Measurements from ENCODE around the gene MESP1.
"Not testable (repeated sequence)": the region's sequence is repeated elsewhere in the genome, so short reads cannot be mapped to it uniquely, and the experiment has no call there.

MESP1 gene, protein sequence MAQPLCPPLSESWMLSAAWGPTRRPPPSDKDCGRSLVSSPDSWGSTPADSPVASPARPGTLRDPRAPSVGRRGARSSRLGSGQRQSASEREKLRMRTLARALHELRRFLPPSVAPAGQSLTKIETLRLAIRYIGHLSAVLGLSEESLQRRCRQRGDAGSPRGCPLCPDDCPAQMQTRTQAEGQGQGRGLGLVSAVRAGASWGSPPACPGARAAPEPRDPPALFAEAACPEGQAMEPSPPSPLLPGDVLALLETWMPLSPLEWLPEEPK

DNA sequence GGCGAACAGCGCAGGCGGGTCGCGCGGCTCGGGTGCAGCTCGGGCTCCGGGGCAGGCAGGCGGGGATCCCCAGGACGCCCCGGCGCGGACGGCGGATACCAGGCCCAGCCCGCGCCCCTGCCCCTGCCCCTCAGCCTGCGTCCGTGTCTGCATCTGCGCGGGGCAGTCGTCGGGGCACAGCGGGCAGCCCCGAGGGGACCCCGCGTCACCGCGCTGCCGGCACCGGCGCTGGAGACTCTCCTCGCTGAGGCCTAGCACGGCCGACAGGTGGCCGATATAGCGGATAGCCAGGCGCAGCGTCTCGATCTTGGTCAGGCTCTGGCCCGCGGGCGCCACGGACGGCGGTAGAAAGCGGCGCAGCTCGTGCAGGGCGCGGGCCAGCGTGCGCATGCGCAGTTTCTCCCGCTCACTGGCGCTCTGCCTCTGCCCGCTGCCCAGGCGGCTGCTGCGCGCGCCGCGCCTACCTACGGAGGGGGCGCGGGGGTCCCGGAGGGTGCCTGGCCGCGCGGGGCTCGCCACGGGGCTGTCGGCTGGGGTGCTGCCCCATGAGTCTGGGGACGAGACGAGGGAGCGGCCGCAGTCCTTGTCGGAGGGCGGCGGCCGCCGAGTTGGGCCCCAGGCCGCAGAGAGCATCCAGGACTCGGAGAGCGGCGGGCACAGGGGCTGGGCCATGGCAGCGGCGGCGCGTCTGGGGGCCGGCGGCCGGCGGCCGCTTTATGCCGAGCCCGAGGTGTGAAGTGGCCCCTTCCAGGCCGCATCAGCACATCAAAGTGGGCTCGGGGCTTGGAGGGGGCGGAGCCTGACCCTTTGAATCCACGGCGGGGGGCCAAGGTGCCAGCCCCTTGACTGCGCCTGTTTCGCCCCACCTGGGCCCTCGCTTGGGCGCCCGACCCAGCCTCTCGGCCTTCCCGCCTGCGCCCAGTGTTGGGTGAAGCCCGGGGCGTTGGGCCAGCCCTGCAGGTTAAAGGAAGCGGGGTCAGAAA is at the start of gene MESP1:
MESP1 (minus strand) TSS at position 690 of the 983 bp plus-strand sequence; CDS start at position 672, 18 bp downstream.
- peak; percentile 77 for DNase-seq (ENCODE audit: low read depth)

DNA sequence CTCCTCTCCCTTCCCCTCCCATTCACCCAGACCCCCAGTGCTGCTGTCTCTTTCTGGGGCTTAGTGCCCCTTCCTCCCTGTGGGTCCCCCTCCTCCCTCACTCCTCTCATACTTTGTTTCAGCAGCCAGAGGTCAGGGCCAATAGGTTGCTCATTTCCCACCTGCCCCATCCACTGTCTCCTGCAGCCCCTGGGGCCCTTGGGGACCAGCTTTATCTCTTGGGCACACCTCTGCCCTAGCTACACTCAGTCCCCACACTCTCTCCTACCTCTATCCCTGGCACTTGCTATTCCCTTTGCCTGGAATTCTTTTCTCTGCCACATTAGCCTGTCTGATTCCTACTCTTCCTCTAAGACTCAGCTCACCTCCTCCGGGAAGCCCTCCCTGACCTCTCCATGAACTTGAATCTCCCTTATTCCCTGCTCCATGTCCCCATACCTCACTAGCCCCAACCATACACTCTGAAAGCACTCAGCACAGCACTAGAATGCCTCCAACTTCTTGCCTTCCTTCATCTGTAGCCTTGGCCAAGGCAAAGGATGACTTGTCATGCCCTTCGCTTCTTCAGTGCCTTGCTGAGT is 49.0 kb upstream of the MESP1 start:
- DNase-seq (ENCODE audit: low read depth) = no peak

DNA sequence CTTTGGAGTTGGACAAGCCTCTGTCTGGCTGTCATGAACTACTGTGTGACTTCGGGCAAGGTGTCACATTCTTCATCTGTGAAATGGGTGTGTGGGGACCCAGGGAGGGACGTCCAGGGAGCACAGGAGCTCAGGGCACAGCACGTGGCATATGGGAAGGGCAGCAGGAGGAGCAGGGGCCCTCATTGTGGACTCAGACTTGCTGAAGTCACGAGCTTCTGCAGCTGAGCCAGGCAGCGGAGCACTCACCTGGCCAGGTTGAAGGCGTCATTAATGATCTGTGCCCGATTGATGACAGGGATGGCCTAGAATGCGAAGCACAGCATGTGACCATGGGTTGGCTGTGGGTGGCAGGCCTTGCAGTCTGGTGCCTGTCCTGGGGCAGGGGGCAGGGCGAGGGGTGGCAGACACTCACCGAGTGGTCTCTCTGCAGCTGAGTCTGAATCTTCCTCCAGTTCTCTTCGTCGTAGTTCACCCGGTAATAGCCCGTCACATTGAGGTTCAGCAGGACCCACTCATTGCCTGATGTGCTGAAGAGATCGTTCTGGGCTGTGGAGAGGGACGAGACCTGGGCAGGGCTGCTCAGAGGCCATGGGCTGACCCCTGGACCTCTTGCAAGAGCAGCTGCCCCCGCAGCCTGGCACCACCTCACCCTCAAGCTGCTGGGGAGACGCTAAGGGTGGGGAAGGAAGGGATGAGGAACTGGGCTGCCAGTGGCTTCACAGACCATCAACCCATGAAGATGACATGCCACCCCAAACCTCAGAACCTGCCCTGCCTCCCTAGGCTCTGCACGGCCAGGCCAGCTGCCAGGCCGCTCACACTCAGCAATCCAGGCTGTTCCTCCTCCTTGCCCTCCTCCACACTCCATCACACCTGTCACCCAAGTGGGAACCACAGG is 48.2 kb upstream of the MESP1 start:
- no peak for DNase-seq (ENCODE audit: low read depth)

DNA sequence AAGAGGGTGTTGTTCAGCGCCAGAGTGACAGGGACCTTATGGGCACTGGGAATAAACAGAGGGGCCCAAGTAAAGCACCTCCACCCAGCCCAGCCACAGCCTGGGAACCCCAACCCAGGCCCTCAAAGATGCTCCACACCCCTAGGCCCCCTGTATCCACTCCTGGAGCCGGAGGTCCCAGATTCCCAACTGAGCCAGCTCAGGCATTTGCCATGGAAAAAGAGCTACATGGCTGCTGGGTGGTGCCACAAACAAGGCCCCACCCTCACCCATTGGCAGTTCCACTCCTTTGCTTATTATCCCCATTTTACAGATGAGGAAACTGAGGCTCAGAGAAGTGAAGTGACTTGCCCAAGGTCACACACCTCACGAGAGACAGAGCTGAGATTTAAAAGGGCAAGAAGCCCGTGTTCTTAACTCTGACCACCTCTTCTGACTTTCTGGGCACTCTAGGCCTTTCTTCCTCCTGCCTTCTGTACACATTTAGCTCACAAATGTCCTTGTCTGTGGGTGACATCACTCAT is 46.7 kb upstream of the MESP1 start:
- no peak for DNase-seq (ENCODE audit: low read depth)

DNA sequence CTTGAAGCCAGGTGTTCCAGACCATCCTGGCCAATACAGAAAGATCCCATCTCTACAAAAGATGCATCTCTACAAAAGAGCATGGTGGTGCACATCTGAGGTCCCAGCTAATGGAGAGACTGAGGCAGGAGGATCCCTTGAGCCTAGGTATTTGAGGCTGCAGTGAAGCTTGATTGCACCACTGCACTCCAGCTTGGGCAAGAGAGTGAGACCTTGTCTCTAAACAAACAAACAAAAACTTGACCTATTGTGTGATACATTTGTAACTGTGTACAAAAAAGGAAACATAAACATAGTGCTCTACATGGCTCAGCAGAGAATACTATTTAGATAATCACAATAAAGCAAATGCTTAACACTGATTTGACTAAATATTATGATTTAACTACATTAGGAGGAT is 44.9 kb upstream of the MESP1 start:
- DNase-seq (ENCODE audit: low read depth) = no peak

DNA sequence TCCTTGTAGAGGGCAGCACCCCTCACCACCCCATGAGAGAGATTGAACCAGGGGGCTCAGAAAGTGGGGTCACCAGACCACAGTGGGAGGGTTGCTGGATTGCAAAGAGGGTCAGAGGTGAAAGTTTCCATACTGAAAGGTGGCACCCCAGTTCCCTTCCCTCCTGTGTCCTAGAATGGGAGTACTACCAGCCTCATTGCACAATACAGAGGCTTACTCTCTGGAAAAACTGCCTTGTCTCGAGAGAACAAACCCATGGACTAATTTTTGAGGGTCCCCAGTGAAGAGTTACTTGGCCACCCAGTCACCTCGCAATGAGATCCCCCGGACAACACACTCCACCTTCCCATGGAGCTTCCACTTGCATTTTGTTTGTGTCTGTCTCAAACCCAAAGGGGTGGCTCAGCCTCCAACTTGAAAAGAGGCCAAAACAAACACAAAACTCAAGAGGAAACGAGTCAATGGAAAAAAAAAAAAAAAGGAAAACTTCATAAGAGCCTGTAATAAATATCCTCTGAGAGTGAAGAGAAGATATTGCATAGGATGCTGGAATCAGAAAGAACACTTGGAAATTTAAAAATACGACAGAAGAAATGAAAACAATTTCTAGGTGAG is 43.7 kb upstream of the MESP1 start:
- no peak for DNase-seq (ENCODE audit: low read depth)

DNA sequence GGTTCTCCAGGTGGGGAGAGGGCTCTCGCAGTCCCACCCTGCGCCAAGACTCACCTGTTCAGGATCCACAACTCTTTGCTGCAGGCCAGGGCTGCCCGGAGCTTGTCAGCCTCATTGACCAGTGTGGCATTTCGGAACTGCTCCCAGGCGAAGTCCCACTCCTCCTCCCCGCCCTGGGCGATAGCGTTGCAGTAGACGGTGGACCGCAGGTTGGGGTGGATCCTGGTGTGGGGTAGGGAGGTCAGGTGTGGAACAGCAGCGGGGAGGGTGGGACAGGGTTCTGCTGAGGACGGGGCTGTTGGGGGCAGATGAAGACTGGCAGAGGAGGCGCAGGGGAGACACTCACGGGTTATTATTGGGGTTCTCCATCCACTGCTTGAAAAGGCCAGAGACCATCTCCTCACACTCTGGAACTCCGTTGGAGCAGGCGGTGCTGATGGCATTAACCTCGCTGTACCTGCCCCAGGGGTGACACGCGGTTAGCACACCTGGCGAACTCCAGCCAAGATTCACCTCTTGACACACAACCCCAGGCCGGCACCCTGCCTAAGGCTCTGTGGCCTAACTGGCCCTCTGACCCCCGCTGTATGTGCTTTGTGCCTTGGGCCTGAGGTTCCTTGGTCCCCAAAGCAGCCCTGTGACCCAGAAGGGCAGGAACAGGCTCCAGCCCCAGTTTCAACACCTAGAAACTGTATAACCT is 41.2 kb upstream of the MESP1 start:
- no peak for DNase-seq (ENCODE audit: low read depth)

DNA sequence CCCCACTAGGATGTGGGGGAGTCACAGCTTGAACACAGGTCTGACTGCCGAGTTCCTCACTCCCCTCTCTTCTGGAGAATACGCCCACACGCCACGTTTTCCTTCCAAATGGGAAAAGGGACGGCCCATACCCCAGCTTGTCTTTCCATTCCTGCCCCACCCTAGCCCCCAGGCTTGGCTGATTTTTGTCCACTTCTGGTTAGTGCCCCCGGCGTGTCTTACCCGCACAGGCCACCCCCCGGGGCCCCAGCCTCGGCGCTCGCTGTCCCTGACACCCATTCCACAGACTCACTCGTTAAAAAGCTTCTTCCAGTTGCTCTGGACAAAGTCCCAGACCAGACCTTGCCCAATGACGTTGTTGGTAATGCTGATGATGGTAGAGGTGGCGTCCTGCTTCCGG is 39.6 kb upstream of the MESP1 start:
- DNase-seq (ENCODE audit: low read depth) = no peak

DNA sequence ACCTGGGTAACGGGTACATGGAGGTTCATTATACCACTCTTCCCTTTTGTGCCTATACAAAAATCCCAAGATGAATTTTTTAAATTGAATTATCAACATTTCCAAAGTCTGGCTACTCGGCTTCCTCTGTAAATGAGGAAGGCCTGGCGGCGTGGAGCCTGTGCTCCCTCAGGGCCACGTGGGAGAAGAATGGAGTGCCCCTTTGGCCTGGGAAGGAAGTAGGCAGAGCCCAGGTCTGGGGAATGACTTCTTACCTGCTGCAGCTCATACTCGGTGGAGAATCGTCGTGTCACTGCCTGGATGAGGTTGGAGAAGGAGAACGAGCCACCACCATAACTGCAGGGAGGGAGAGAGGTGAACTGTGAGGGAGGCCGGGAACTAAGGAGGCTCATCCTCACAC is 39.2 kb upstream of the MESP1 start:
- no peak for DNase-seq (ENCODE audit: low read depth)

DNA sequence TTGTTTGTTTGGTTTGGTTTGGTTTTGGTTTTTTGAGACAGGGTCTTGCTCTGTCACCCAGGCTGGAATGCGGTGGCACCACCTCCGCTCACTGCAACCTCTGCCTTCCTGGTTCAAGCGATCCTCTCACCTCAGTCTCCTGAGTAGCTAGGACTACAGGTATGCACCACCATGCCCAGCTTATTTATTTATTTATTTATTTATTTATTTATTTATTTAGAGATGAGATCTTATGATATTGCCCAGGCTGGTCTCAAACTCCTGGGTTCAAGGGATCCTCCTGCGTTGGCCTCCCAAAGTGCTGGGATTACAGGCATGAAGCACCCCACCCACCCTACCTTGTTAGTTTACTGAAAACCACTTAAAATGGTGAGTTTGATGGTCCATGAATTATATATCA is 37.5 kb upstream of the MESP1 start:
- DNase-seq (ENCODE audit: low read depth) = not testable (repeated sequence)

DNA sequence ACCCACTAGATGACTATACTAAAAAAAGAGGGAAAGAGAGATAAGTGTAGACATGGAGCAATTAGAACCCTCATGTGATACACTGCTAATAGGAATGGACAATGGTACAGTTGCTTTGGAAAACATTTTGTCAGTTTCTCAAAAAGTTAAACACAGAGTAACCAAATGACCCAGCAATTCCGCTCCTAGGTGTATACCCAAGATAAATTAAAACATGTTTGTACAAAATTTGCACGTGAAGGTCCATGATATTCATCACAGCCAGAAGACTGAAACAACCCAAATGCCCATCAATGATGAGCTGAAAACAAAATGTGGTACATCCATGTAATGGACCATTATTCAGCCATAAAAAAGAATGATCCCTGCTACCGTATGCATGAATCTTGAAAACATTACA is 36.9 kb upstream of the MESP1 start:
- no peak for DNase-seq (ENCODE audit: low read depth)

DNA sequence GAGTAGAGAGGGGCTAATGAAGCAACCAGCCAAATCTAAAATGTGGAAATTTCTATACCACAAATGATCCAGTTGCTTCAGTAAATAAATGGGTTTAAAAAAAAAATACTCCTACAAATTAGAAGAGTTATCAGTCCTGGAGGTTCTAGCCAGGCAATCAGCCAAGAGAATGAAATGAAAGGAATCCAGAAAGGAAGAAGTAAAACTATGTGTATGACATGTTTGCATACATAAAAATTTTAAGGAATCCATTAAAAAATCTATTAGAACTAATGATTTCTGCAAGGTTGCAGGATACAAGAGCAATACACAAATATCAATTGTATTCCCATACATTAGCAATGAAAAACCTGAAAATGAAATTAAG is 34.7 kb upstream of the MESP1 start:
- no peak for DNase-seq (ENCODE audit: low read depth)

DNA sequence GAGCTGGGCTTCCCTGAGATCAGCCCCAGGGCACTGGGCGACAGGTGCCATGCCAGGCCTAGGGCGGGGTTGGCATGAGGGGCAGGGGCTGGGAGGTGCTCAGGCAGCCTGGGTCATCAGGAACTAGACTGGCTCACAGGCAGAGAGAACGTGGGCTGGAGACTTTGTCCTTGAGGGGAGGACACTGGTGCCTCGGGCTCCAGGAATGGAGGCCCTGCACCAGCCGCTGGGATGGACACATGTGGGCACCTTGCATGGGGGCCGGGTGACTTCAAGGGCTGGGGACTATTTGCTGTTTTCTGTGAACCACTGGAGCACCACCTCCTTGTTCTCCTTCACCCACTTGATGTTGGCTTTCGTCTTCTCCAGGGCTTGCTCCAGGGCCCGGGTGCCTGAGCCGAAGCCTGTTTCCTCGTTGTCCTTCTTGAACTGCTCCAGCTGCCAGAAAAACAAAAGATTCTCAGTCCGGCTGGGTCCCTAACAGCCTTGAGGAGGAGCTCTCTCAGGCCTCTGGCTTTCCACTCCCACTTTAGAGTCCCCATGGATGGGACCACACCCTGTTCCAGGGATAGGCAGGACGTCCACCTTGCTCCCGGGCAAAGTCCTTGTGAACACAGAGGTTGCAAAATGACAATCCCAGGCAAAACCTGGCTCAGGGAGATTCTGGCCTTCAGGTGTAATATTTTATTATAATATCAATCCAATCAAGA is 34.2 kb upstream of the MESP1 start:
- DNase-seq (ENCODE audit: low read depth) = no peak

DNA sequence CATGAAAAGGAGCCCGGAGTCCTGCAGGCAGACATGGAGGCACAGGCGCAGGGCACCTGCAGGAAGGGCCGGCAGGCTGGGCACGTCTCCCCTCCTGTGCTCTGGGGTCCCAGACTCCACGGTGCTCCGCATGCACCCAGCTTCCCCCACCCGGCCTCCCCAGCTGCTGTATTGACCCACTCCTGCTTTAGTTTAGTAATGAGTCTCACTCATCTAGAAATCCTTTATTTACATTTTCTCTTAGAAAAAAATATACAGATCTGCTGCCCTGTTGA is 33.6 kb upstream of the MESP1 start:
- no peak for DNase-seq (ENCODE audit: low read depth)

DNA sequence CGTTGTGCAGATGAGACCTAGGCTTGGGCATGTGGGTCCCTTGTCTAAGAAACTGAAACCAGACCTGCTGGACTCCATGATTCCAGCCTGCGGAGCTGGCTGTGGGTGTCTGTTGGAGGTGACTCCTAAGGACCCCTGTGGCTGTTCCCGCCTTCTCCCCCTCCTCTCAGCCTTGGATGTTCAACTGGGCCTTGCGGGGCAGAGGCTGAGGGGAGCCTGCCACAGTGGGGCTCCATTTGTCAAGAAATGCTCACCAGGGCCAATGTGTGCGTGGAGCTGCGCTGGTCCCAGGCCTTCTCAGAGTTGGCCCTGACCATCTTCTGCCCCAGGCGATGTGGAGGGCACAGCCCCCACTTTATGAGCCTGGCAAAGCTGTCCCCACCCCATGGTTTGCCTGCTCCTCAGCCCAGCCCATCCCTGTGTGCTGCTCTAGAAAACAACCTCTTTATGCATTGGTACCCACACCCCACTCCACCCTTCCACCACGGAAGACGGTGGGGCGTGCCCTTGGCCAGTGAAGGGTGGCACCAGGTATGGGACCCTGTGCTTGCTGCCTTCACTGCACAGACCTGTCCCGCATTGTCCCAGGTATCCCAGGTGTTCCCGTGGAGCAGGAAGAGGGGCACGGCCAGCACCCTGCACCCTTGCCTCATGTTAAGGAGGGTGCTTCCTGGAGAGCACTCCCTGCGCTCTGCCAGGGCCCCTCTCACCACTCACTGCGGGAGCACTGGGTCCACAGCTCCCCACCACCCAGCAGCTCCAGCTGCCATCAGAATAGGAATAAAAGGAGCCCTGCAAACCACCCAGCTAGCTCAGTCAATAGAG is 33.0 kb upstream of the MESP1 start:
- DNase-seq (ENCODE audit: low read depth) = no peak

DNA sequence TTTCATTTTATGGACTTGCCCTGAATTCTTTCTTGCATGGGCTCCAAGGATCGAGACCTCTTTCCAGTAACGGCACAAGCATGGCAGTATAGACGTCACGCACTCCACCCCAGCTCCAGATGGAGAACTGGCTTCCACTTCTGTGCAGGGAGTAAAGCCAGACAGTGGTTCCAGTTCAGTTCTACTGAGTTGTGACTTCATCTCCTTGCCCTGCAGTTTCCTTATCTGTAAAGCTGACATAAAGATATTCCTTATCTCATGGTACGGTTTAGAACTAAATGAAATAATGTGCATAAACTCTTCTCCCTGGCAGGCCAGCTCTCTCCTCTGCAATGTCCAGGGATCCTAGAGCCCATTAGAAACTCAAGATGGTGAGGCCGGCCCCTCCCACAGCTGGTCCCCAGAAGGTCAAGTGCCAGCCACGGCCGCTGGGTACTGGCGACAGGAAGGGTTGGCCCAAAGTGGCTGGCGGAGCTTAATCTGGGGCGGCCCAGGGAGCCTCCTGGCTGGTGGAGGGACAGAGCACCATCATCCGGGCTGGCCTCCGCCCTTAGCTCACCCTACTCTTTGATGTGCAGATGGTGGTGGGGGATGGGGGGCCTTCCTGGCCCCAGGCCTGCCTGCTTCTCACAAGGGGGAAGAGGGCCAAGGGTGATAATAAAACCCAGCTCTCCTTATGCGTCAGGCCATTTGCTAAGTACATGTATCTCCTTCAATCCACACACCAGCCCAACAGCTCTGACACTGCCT is 32.2 kb upstream of the MESP1 start:
- no peak for DNase-seq (ENCODE audit: low read depth)

DNA sequence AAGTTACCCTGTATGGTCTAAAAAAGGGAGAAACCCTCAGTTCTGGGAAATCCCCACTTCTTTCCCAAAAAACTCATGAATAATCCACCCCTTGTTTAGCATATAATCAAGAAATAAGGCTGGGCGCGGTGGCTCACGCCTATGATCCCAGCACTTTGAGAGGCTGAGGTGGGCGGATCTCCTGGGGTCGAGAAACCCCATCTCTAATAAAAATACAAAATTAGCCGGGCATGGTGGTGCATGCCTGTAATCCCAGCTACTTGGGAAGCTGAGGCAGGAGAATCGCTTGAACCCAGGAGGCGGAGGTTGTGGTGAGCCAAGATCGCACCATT is 31.5 kb upstream of the MESP1 start:
- DNase-seq (ENCODE audit: low read depth) = not testable (repeated sequence)

DNA sequence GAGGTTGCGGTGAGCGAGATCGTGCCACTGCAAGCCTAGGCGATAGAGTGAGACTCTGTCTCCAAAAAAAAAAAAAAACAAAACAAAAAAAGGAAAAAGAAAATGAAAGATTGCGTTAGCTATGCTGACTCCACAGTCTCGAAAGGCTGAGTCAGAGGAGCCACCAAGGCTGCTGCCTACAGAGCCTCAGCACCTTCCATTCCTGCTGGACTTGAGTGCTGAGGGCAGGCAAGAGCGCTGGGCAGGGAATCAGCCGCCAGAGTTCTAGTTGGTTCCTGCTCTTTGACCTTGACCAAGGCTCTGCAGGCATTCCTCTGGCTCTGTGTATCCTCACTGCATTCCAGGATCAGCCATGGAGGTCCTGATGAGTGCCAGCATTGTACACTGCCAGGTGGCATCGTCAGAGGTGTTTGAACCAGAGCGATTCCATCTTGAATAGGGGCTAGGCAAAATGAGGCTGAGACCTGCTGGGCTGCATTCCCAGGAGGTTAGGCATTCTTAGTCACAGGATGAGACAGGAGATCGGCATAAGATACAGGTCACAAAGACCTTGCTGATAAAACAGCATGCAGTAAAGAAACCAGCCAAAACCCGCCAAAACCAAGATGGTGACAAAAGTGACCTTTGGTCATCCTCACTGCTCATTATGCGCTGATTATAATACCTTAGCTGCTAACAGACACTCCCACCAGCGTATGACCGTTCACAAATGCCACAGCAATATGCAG is 31.0 kb upstream of the MESP1 start:
- DNase-seq (ENCODE audit: low read depth) = no peak

Data from stimulated activated CD4-positive, alpha-beta T cell treated with anti-CD3 and anti-CD28 coated beads, Interleukin-2, amount 100 ng/mL, for 4 hours (primary cell).